NCI-H2029 (cell line): Measurements from ENCODE around the gene CFAP97D2.

ENCODE experiments used
- DNase-seq: peaks from one replicate; lab custom pipeline; 2025; lab: John Stamatoyannopoulos, UW

Gene CFAP97D2

GRCh38 chr13:114199954-114200353 lies 20.9 kb downstream of the CFAP97D2 start:
- no peak for DNase-seq

GRCh38 chr13:114200399-114200911 lies 21.4 kb downstream of the CFAP97D2 start:
- no peak for DNase-seq

GRCh38 chr13:114202581-114202980 lies 23.5 kb downstream of the CFAP97D2 start:
- DNase-seq, result no peak

GRCh38 chr13:114203536-114203935 lies 24.5 kb downstream of the CFAP97D2 start:
- DNase-seq, result no peak

DNA sequence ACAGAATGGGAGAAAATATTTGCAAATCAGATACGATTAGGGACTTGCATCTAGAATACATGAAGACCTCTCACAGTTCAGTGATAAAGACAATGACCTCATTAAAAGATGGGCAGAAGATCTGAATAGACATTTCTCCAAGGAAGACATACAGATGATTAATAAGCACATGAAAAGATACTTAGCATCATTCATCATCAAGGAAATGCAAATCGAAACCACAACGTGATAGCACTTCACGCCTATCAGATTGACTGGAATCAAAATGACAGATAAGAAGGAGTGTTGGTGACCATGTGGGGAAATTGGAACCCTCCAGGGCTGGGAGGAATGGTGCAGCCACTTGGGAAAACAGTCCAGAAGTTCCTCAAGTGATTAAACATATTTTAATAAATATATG lies 25.8 kb downstream of the CFAP97D2 start:
- DNase-seq, result no peak

GRCh38 chr13:114208134-114208533 lies 29.1 kb downstream of the CFAP97D2 start:
- no peak for DNase-seq

GRCh38 chr13:114211446-114212157 lies 32.5 kb downstream of the CFAP97D2 start:
- DNase-seq, result no peak

DNA sequence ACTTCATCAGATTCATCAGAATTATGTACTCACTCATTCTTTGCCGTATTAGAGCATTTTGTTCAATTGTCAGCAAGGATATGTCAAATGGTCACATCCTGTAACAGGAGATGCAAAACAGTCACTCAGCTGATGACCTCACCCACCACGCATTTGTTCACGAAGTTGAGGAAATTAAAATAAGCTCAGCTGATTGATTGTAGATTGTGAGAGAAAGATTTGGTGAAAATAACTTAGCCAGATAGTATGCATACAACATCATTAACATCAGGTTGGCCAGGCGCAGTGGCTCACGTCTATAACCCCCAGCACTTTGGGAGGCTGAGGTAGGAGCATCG lies 33.1 kb downstream of the CFAP97D2 start:
- no peak for DNase-seq

DNA sequence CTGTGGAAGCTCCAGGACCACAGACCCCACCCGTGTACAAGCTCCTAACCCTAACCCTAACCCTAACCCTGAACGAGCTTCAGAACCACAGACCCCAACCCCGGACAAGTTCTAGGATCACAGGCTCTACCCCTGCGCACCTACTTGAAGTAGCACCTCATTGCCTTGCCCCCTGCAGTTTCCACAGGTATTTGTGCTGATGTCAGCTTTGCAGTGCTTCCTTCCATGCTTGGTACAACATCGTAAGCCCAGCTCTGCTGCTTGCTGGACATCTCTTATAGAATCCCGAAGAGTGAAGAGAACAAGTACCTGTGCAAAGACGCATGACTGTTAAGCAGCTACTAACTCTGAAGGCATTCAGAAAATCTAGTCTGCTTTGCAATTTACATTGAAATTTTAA lies 34.9 kb downstream of the CFAP97D2 start:
- no peak for DNase-seq

DNA sequence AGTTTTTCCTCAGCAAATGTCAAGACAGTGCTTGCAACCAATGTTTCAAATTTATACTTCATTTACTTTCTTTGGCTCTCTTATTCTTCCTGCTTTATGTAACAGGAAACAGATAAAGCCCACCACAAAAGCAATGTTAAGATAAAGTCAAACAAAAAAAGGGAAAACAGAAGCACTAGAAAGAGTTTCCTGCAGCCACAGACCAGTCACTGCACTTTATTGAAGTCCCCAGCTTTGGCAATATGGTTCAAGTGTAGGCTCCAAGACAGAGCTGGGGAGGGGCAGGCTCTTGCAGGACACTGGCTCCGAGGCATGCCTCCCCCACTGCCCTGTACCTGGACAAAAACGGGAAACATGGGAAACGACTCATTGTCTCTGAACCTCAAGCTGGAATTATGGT lies 40.3 kb downstream of the CFAP97D2 start:
- no peak for DNase-seq

DNA sequence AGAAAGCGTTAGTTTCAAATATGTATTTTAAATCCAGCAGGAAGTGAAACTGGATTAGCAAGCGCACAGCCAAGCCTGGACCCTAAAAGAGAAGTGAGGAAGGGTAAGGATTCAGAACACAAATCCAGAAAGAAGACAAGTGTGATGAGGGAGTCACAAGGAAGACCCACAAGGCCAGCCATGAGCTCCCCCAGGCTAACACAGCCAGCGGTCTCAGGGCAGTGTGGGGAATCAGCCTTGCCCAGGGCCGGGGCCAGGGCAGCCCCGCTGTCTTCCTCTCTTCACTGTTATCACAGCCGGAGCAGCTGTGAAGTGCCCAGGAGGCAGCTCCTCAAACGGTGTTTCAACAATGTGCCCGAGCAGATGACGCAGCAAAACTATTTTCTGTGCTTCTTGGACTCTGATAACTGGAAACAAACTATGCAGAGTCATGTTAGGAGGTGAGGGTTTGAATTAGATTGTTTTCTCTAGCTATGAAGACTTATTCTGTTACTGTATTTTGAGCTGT lies 43.5 kb downstream of the CFAP97D2 start:
- no peak for DNase-seq

GRCh38 chr13:114224201-114224600 lies 45.1 kb downstream of the CFAP97D2 start:
- no peak for DNase-seq

DNA sequence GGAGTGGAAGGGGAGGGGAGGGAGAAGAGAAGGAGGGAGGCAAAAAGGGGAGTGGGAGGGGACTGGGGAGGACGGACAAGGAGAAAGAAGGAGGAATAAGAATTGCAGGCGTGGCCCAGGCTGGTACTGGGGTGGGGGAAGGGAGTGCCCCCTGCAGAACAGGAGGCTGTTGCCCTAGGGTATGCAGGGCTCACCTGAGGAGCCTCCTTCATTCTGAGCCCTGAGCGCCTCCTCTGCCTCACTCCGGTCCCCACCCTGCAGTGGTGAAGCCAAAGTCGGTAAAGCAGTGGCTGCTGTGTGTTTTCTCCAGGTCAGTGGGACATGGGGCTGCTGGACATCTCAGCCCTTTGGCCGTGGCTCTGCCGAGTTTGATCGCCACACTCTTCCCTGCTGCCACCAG lies 46.6 kb downstream of the CFAP97D2 start:
- no peak for DNase-seq

GRCh38 chr13:114226088-114226487 lies 47.0 kb downstream of the CFAP97D2 start:
- no peak for DNase-seq

DNA sequence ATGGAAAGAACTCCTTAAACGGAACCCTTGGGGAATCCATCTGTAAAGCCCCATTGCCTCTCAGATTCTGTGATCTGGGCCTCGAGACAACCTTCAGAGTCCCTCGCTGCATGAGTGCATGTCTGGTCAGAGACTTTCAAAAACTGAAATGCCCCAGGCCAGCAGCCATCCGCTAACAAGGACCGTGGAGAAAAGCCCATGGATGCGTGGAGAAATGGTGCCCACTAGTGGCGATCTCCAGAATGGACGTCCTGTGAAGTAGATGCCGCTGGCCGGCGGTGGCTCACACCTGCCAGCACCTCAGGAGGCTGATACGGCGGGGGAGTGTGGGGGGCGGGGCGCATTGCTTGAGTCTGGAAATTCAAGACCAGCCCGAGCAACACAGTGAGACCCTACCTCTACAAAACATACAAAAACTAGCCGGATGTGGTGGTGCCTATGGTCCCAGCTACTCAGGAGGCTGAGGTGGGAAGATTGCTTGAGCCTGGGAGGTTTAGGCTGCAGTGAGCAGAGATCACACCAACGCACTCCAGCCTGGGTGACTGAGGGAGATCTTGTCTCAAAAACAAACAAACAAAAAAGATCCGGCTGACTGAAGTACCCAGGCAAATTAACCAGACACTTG lies 47.8 kb downstream of the CFAP97D2 start:
- peak; percentile 10 for DNase-seq

DNA sequence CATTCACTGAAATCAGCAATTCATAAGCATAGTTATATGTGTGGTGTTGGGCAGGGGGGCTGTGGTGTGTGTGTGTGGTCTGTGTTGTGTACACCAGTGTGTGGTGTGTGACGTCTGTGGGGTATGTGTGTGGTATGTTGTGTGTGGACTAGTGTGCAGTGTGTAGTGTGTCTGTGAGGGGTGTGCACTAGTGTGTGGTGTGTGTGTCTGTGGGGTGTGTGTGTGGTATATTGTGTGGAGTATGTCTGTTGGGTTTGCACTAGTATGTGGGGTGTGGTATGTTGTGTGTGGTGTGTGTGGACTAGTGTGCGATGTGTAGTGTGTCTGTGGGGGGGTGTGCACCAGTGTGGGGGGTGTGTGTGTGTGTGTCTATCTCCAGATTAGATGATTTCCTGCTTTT lies 48.5 kb downstream of the CFAP97D2 start:
- no peak for DNase-seq

DNA sequence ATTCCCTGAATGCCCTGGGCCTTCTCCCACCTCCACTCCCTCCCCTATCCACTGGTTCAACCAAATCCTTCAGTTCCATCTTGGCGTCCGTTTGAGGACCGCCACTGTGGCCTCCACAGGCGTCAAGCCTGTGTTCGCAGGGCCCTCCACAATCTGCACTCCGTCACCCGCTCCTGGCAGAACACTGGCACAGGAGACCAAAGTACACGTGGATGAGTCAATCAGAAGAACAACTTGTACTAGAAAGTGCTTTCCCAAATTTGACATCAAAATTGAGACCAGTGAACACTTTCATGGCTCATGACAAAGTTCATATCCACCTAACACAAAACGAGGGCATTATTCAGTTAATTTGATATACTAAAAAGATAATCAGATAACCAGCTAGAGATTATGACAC lies 49.1 kb downstream of the CFAP97D2 start:
- no peak for DNase-seq

- DNase-seq, result no peak
These were observed 50.4 kb downstream of the CFAP97D2 start for GRCh38 chr13:114229506-114229905.

DNA sequence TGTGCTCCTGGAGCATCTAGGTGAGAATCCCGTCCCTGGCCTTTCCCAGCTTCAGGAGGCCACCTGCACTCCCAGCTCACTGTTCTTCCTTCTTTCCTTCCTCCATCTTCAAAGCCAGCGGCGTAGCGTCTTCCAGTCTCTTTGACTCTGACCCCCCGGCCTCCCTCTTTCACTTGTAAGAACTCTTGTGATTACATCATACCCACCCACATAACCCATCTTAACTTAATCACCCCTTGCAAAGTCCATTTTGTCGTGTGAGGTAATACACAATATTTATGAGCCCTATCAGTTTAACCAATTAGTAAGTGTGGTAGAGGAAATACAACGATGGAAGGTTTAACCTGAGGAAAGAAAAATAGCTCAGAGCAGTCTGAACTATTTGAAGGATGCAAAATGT lies 51.1 kb downstream of the CFAP97D2 start:
- no peak for DNase-seq

GRCh38 chr13:114230575-114230974 lies 51.5 kb downstream of the CFAP97D2 start:
- DNase-seq, result no peak

- no peak for DNase-seq
These were observed 52.8 kb downstream of the CFAP97D2 start for GRCh38 chr13:114231886-114232285.

- DNase-seq, result no peak
These were observed 55.2 kb downstream of the CFAP97D2 start for GRCh38 chr13:114234266-114234644.

DNA sequence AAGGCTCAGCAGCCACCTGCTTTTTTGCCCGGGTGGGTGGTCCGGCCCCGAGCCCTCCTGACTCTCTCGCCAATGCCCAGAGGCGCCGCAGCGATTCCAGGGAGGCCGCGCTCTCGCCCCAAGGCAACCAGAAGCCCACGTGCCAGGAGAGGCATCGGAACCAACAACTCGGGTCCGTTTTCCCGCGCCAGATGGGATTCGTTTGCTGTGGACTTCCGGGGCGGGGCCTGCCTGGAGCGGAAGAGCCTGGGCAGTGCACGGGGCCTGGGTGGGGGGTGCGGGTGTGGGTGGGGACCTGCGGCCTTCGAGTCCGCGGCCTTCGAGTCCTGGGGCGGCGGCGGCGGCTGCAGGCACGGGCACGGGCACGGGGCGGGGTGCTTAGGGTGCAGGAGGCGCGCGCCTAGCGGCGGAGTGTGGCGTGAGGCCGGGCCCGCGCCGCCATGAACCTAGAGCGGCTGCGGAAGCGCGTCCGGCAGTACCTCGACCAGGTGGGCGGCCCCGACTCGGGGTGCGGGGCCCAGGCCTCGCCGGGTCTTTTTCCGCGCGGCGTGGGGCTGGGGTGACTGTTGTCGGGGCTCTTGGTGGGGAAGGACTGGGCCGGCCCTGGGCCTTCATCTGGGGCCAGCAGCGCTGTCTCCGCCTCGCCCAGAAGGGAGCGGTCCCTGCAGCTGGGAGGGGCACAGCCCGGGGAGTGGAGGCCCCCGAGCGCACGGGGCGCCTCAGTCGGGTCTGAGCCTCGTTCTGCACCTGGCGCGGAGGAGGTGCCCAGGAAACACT lies 55.8 kb downstream of the CFAP97D2 start, which contains the start of gene CDC16:
Gene CDC16, plus strand, starts transcription at position 253 of the 777 bp plus-strand sequence. Its CDS starts 188 bp downstream, at position 441.
- DNase-seq, result peak; percentile 66
